ENCODE results near the gene OR10H3. TPM values are rescaled to one million over a fixed set of nuclear protein-coding genes. Genes with fewer than 3 reads are reported as not detected.

The OR10H3 gene, protein sequence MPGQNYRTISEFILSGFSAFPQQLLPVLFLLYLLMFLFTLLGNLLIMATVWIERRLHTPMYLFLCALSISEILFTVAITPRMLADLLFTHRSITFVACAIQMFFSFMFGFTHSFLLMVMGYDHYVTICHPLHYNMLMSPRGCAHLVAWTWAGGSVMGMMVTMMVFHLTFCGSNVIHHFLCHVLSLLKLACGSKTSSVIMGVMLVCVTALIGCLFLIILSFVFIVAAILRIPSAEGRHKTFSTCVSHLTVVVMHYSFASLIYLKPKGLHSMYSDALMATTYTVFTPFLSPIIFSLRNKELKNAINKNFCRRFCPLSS
- not detected for total RNA-seq

DNA sequence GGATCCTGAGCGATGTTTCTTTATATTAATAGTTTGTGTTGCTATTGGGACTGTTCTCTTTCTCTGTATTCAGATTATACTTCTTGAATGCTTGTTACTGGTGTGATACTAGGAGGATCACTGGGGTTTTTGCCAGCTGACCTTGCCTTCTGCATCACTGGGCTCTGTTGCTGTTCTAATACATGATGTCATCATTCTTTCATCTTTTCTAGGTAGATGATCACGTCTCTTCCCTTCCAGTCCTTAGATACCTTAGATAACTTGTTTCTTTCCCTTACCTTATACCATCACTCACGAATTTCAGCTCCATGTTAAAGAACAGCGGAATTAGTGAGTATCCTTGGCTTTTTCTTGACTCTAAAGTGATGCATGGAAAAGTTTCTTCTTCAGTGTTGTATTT, at the start of gene OR10H3:
TSS of gene OR10H3 (plus strand) at position 264 of the 400 bp plus-strand sequence. CDS start 3,408 bp downstream, outside the sequence.
- Mint-ChIP-seq H3K9me3 (peaks cover 13% of the 10 kb centered on the region), H3K27me3 (ENCODE audit: low read depth) (peaks cover 8% of the 10 kb centered on the region), H3K36me3 (ENCODE audit: insufficient read depth) (peaks cover 2% of the 10 kb centered on the region), H3K4me3 (no peak within 1 kb of the TSS), H3K4me1 (ENCODE audit: low read depth) (no peaks in the 10 kb centered on the region)
- DNase-seq = no peak
- ATAC-seq = no peak

DNA sequence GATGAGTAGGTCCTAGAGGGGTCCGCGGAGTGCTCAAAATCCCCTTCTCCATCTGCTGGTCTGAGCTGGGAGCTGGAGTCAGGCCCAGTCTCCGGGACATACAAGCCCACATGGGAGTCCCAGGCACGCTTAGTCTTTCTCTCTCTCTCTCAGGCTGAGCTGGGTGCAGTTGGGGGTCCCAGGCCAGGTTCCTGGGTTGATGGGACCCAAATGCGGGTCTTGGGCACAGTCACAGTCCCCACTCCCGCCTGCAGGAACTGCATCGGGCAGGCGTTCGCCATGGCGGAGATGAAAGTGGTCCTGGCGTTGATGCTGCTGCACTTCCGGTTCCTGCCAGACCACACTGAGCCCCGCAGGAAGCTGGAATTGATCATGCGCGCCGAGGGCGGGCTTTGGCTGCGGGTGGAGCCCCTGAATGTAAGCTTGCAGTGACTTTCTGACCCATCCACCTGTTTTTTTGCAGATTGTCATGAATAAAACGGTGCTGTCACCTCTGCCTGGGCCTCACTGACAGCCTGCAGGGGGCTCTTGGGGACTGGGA, 41.1 kb upstream of the OR10H3 start:
- Mint-ChIP-seq H3K4me3 (no peak overlapping the region), H3K27me3 (ENCODE audit: low read depth) (peaks cover 41% of the 10 kb centered on the region), H3K36me3 (ENCODE audit: insufficient read depth) (no peaks in the 10 kb centered on the region), H3K9me3 (peaks cover 3% of the 10 kb centered on the region), H3K4me1 (ENCODE audit: low read depth) (no peaks in the 10 kb centered on the region)
- ATAC-seq = no peak
- DNase-seq = no peak

DNA sequence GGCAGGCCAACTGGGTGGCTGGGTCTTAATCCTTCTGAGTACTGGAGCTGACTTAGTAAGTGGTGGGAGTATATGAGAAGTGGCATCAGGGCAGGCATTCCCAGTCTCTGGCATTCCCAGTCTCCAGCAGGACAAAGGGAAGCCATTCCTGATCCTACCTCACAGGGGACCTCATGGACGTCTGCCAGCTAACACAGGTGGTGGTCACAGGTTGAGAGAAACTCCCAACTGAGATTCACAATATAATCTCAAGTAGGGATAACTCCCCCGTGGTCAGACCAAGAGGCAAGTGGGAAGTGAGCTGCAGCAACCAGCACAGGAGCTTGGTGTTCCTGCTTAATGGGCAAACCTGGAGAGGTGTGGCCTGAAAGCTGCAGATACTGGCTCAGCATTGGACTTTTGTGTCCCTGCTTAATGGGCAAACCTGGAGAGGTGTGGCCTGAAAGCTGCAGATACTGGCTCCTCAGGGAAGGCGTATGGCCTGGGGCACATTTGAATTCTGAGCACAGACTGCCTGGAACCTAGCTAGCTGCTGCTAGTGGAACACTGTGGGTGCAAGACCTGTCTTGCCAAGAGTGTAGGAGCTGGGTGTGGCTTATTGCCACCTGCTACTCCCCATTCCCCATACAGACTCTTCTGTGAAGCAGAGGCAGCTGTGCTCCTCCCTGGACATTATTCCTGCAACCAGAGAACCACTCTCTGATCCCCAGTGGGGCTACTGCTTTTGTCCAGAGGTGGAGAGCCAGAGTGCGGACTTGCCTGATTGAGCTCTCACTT, 35.8 kb upstream of the OR10H3 start:
- no peak for DNase-seq
- H3K4me3 Mint-ChIP-seq = no peak overlapping the region
- peaks cover 4% of the 10 kb centered on the region for H3K9me3 Mint-ChIP-seq
- peaks cover 41% of the 10 kb centered on the region for H3K27me3 Mint-ChIP-seq (ENCODE audit: low read depth)
- H3K36me3 Mint-ChIP-seq (ENCODE audit: insufficient read depth) = no peaks in the 10 kb centered on the region
- no peaks in the 10 kb centered on the region for H3K4me1 Mint-ChIP-seq (ENCODE audit: low read depth)
- ATAC-seq = no peak

DNA sequence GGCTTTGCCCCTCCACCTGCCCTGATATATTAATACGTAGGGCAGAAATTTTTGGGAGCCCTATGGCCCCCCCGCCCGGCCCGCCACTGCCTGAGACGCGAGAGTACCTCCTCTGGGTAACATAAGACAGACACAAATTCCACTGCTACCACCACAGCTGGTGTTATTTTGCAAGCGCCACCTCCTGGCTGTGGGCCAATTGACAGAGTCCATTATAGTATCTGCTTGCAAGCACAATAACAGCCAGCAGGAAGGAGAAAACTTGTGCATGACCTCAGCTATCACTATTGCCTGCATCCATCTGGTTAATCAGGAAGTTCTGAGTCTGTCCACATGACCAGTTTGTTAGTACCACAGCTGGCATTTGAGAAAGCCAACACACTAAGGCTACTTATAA, 35.3 kb upstream of the OR10H3 start:
- Mint-ChIP-seq H3K4me1 (ENCODE audit: low read depth) (no peaks in the 10 kb centered on the region), H3K36me3 (ENCODE audit: insufficient read depth) (no peaks in the 10 kb centered on the region), H3K9me3 (peaks cover 4% of the 10 kb centered on the region), H3K27me3 (ENCODE audit: low read depth) (peaks cover 39% of the 10 kb centered on the region), H3K4me3 (no peak overlapping the region)
- ATAC-seq (no peak), DNase-seq (no peak)

DNA sequence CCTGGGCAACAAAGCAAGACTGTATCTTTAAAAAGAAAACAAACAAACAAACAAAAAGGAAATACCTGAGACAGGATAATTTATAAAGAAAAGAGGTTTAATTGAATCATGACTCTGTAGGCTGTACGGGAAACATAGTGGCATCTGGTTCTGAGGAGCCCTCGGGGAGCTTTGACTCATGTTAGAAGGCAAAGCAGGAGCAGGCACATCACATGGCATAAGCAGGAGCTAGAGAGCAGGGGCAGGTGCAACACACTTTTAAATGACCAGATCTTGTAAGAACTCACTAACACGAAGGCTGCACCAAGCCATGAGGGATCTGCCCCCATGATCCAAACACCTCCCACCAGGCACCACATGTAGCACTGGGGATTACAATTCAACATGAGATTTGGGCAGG, 23.1 kb upstream of the OR10H3 start:
- Mint-ChIP-seq H3K4me1 (ENCODE audit: low read depth) (no peaks in the 10 kb centered on the region), H3K27me3 (ENCODE audit: low read depth) (peaks cover 16% of the 10 kb centered on the region), H3K9me3 (no peaks in the 10 kb centered on the region), H3K36me3 (ENCODE audit: insufficient read depth) (no peaks in the 10 kb centered on the region), H3K4me3 (no peak overlapping the region)
- ATAC-seq = no peak
- no peak for DNase-seq

DNA sequence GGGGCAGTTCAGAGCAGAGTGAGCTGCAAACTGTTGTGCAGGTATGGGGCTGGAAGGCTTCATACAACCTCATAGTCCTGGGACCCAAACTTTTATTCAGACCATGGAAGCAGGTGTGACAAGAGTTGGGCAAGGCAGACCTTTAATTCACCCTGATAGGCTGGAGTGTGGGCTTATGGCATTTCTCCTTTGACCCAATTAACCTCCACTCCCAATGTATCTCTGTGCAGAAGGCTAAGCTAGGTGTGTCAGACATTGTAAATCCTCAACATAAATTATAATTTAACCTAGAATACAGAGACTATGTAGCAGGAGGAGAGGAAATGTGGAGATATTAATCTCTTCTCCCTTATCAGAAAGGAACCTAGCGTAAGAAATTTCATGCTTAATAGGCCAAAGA, 22.1 kb upstream of the OR10H3 start:
- Mint-ChIP-seq H3K27me3 (ENCODE audit: low read depth) (peaks cover 19% of the 10 kb centered on the region), H3K4me3 (no peak overlapping the region), H3K4me1 (ENCODE audit: low read depth) (no peaks in the 10 kb centered on the region), H3K9me3 (no peaks in the 10 kb centered on the region), H3K36me3 (ENCODE audit: insufficient read depth) (no peaks in the 10 kb centered on the region)
- ATAC-seq = no peak
- DNase-seq = no peak

DNA sequence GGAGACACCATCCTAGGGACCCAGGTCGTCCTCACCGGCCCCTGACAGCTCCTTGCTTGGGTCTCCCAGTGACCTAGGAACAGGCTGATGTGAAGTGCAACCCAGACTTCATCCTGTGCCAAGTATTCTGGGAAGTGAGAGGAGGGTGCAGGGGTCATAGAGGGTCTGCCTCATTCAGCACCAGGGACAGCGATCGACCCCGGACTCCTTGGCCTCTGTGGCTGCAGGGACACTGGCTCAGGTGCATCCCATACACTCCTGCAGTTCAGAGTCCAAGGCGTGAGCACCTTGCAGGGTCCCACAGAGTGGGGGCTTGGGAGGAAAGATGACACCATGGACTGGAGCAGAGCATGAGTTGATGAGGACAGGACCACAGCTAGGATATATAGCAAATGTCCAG, 20.0 kb upstream of the OR10H3 start:
- H3K36me3 Mint-ChIP-seq (ENCODE audit: insufficient read depth) = no peaks in the 10 kb centered on the region
- peaks cover 35% of the 10 kb centered on the region for H3K27me3 Mint-ChIP-seq (ENCODE audit: low read depth)
- H3K4me1 Mint-ChIP-seq (ENCODE audit: low read depth) = no peaks in the 10 kb centered on the region
- no peak for ATAC-seq
- no peak for DNase-seq
- H3K9me3 Mint-ChIP-seq = no peaks in the 10 kb centered on the region
- H3K4me3 Mint-ChIP-seq = no peak overlapping the region

DNA sequence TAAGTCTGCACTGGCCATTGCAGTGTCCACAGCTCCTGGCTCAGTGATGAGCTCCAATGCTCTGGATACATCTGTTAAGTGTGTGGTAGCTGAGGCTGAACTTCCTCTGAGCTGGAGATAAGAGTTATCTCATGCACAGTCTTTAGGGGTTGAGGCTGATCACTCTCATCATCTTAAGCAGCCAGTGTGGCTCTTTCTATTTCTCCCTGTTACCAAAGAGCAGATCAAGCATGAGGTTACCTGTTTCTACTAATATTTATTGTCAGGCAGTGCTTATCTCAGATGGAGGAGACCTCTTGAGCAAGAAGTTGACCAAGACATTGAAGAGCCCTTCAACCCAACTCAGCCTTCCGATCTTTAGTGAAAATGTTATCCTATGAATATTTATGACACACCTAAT, 16.5 kb upstream of the OR10H3 start:
- H3K36me3 Mint-ChIP-seq (ENCODE audit: insufficient read depth) = no peaks in the 10 kb centered on the region
- peaks cover 48% of the 10 kb centered on the region for H3K27me3 Mint-ChIP-seq (ENCODE audit: low read depth)
- H3K4me1 Mint-ChIP-seq (ENCODE audit: low read depth) = no peaks in the 10 kb centered on the region
- ATAC-seq = no peak
- DNase-seq = no peak
- H3K4me3 Mint-ChIP-seq = no peak overlapping the region
- no peaks in the 10 kb centered on the region for H3K9me3 Mint-ChIP-seq

DNA sequence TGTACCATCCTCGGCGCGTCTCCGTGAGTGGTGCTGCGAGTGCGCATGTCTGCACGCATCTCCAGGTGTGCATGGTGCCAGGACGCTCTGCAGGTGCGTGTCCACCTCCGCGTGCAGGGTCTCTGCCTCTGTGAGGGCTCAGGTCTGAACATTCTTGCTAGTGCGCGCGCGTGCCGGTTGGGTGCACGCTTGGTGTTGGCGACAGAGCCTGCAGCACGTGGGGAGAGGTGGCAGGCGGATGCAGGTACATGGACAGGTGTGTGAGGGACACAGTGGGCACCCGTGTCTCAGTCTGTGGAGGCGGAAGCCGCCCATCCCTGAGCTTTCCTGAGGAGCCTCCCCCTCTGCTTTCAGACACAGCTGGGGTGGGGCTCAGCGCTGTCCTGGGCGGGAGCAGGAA, 14.8 kb upstream of the OR10H3 start:
- Mint-ChIP-seq H3K4me3 (no peak overlapping the region), H3K36me3 (ENCODE audit: insufficient read depth) (no peaks in the 10 kb centered on the region), H3K9me3 (no peaks in the 10 kb centered on the region), H3K4me1 (ENCODE audit: low read depth) (no peaks in the 10 kb centered on the region), H3K27me3 (ENCODE audit: low read depth) (peaks cover 57% of the 10 kb centered on the region)
- no peak for ATAC-seq
- no peak for DNase-seq

DNA sequence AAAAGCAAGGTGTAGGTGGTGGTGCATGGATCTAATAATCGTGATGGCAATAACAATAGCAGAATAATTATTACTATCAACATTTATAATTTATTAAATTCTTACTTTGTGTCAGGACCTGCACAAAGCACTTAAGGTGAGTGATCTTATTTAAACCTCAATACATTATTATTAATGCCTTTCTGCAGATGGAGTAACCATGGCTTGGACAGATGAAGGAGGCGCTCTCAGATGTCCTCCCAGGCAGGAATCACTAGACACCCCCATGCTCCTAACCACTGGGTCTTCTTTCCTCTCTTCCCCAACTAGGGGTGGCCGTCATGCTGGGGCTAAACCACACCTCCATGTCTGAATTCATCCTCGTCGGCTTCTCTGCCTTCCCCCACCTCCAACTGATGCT, 10.1 kb upstream of the OR10H3 start, which contains the start of gene OR10H2:
TSS of gene OR10H2 (plus strand) at position 301 of the 400 bp plus-strand sequence. CDS start at position 321, 20 bp downstream.
- no peaks in the 10 kb centered on the region for H3K4me1 Mint-ChIP-seq (ENCODE audit: low read depth)
- no peak within 1 kb of the TSS for H3K4me3 Mint-ChIP-seq
- DNase-seq (no peak), ATAC-seq (no peak)
- H3K27me3 Mint-ChIP-seq (ENCODE audit: low read depth) = peaks cover 43% of the 10 kb centered on the region
- no peaks in the 10 kb centered on the region for H3K9me3 Mint-ChIP-seq
- no peaks in the 10 kb centered on the region for H3K36me3 Mint-ChIP-seq (ENCODE audit: insufficient read depth)

DNA sequence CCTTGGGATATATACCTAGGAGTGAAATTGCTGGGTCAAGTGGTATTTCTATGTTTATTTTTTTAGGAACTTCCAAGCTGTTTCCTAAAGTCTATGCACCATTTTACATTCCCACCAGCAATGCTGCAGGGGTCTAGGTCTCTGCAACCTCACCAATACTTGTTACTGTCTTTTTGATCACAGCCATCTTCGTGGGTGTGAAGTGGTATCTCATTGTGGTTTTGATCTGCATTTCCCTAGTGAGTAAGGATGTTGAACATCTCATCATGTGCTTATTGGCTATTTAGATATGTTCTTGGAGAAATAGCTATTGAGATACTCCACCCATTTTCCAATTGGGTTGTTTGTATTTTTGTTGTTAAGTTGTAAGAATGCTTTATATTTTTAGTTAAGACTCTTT, 7.2 kb upstream of the OR10H3 start:
- ATAC-seq = no peak
- no peak for DNase-seq
- no peaks in the 10 kb centered on the region for H3K36me3 Mint-ChIP-seq (ENCODE audit: insufficient read depth)
- no peaks in the 10 kb centered on the region for H3K9me3 Mint-ChIP-seq
- no peaks in the 10 kb centered on the region for H3K4me1 Mint-ChIP-seq (ENCODE audit: low read depth)
- no peak overlapping the region for H3K4me3 Mint-ChIP-seq
- H3K27me3 Mint-ChIP-seq (ENCODE audit: low read depth) = peaks cover 28% of the 10 kb centered on the region

DNA sequence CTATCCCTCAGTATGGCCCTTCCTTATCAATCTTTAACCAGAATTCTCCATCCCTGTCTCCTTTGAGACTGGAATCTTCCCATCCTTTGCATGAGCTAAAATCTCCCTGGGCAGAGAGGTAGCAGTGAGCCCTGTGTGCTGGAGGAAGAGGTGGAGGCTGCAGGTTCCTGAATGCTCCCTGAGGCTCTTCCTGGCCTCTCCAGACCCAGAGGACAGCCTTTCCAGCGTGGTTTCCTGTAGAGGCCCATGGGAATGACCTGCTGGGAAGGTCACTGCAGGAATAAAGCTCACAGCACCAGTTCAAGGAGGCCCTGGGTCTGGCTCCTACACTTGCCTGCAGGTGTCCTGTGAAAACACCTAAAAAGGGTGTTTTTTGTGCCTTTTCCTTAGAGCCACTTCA, 5.4 kb upstream of the OR10H3 start:
- Mint-ChIP-seq H3K36me3 (ENCODE audit: insufficient read depth) (no peaks in the 10 kb centered on the region), H3K4me3 (no peak overlapping the region), H3K4me1 (ENCODE audit: low read depth) (no peaks in the 10 kb centered on the region), H3K9me3 (no peaks in the 10 kb centered on the region), H3K27me3 (ENCODE audit: low read depth) (peaks cover 11% of the 10 kb centered on the region)
- DNase-seq (no peak), ATAC-seq (no peak)

DNA sequence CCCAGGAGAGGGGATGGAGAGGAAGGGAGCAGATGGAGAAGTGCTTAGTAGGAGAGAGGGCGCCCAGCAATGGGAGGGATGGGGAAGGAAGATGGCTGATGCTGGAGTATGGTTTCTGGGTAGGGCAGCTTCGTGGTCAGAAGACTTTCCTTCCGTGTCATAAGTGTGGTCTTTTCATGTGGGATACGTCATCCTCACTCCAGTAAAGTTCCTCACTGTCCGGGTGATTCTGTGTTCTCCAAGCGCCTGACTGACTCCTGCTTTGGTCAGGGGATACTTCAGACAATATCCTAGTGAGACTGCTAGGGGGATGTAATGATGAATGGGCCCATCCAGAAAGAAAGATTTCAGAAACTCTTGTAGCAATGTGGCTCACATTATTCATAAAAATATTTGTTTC, 3.9 kb upstream of the OR10H3 start:
- H3K36me3 Mint-ChIP-seq (ENCODE audit: insufficient read depth) = no peaks in the 10 kb centered on the region
- no peaks in the 10 kb centered on the region for H3K27me3 Mint-ChIP-seq (ENCODE audit: low read depth)
- ATAC-seq (no peak), DNase-seq (no peak)
- no peaks in the 10 kb centered on the region for H3K9me3 Mint-ChIP-seq
- H3K4me3 Mint-ChIP-seq = no peak overlapping the region
- H3K4me1 Mint-ChIP-seq (ENCODE audit: low read depth) = no peaks in the 10 kb centered on the region

DNA sequence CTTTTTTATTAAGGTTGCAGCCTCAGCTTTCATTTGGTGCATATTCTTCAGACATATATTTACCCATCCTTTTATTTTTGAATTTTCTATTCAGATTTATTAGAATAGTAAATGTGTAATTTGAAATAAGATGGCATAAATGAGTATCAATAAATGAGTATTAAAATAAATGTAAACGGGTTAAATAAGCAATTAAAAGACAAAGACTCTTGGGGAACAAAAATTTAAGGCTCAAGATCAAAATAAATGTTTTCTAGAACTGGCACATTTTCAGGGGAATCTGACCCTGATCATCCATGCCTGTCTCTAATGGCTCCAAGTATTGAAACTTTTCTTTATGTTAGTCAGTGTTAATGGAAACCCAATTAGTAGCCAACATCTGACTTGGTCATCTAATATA, 3.0 kb downstream of the OR10H3 start:
- no peak overlapping the region for H3K4me3 Mint-ChIP-seq
- H3K9me3 Mint-ChIP-seq = peaks cover 13% of the 10 kb centered on the region
- ATAC-seq (no peak), DNase-seq (no peak)
- H3K4me1 Mint-ChIP-seq (ENCODE audit: low read depth) = no peaks in the 10 kb centered on the region
- peaks cover 2% of the 10 kb centered on the region for H3K36me3 Mint-ChIP-seq (ENCODE audit: insufficient read depth)
- peaks cover 24% of the 10 kb centered on the region for H3K27me3 Mint-ChIP-seq (ENCODE audit: low read depth)

DNA sequence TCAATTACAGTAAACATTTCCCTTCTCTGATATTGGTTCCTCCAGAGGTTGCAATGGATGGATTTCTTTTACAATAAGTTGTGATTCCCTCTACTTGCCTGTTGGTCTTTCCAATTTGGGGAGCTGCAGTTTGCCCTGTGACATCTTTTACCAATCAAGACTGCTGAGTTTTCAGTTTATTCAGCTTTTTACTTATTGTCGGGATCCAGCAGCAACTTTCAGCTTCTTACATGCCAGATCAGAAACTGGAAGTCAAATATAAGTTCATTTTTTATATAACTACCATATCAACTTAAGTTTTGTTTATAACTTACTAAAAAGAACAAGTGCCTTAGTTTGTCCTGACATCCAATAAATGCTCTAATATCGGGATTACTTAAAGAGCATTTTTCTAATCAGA, 10.5 kb downstream of the OR10H3 start:
- H3K36me3 Mint-ChIP-seq (ENCODE audit: insufficient read depth) = no peaks in the 10 kb centered on the region
- H3K9me3 Mint-ChIP-seq = no peaks in the 10 kb centered on the region
- peaks cover 56% of the 10 kb centered on the region for H3K27me3 Mint-ChIP-seq (ENCODE audit: low read depth)
- H3K4me3 Mint-ChIP-seq = no peak overlapping the region
- ATAC-seq (no peak), DNase-seq (no peak)
- no peaks in the 10 kb centered on the region for H3K4me1 Mint-ChIP-seq (ENCODE audit: low read depth)

Data from activated T-cell treated with anti-CD3 and anti-CD28 coated beads, Interleukin-2, amount 50 U/mL, for 4 hours (primary cell).